Hematopoietic multipotent progenitor cell treated with erythropoietin and hydrocortisone succinate and interleukin-3 and kit ligand, for 4 days (in vitro differentiated cells): ENCODE measurements around the gene AGBL5.
"Not testable (repeated sequence)": the region's sequence is repeated elsewhere in the genome, so short reads cannot be mapped to it uniquely, and the experiment has no call there.

Source experiments
- DNase-seq: peaks from one replicate; pipeline ENCODE4 v3.0.0-alpha.2; 2015

AGBL5 gene

GRCh38 chr2:27093430-27094352 is 42.2 kb downstream of the AGBL5 start:
- DNase-seq: no peak

GRCh38 chr2:27094353-27094984 is 43.0 kb downstream of the AGBL5 start:
- DNase-seq: no peak

- DNase-seq: no peak
Observed at GRCh38 chr2:27095427-27095744, 43.9 kb downstream of the AGBL5 start.

GRCh38 chr2:27095745-27096651 is 44.5 kb downstream of the AGBL5 start:
- peak; percentile 84 for DNase-seq

- DNase-seq: no peak
Observed at GRCh38 chr2:27096748-27097297, 45.4 kb downstream of the AGBL5 start.

- DNase-seq: no peak
Observed at GRCh38 chr2:27097341-27097740, 45.9 kb downstream of the AGBL5 start.

- DNase-seq: no peak
Observed at GRCh38 chr2:27099334-27099955, 48.0 kb downstream of the AGBL5 start.

- DNase-seq: no peak
Observed at GRCh38 chr2:27100036-27100435, 48.6 kb downstream of the AGBL5 start.

- no peak for DNase-seq
Observed at GRCh38 chr2:27102329-27102728, 50.9 kb downstream of the AGBL5 start.

- DNase-seq: no peak
Observed at GRCh38 chr2:27105981-27106380, 54.5 kb downstream of the AGBL5 start.

- DNase-seq: peak; percentile 40
Observed at GRCh38 chr2:27108221-27108620, 56.8 kb downstream of the AGBL5 start.

- no peak for DNase-seq
Observed at GRCh38 chr2:27109083-27109482, 57.6 kb downstream of the AGBL5 start.

GRCh38 chr2:27110603-27111352 is 59.3 kb downstream of the AGBL5 start:
- DNase-seq: not testable (repeated sequence)

- not testable (repeated sequence) for DNase-seq
Observed at GRCh38 chr2:27111392-27112078, 60.1 kb downstream of the AGBL5 start.

- DNase-seq: no peak
Observed at GRCh38 chr2:27115519-27115918, 64.1 kb downstream of the AGBL5 start.

- no peak for DNase-seq
Observed at GRCh38 chr2:27117995-27118524, 66.6 kb downstream of the AGBL5 start.

- peak; percentile 58 for DNase-seq
Observed at GRCh38 chr2:27118525-27119329, 67.3 kb downstream of the AGBL5 start, which contains the start of gene CGREF1. TSS of gene CGREF1 (minus strand) at chr2:27119128. CDS start at chr2:27104366, 14,762 bp downstream.

GRCh38 chr2:27119330-27119670 is 67.8 kb downstream of the AGBL5 start:
- DNase-seq: not testable (repeated sequence)
